Measurements from ENCODE around the gene DDX41.
"Not testable (repeated sequence)": the region's sequence is repeated elsewhere in the genome, so short reads cannot be mapped to it uniquely, and the experiment has no call there.

DDX41 gene

DNA sequence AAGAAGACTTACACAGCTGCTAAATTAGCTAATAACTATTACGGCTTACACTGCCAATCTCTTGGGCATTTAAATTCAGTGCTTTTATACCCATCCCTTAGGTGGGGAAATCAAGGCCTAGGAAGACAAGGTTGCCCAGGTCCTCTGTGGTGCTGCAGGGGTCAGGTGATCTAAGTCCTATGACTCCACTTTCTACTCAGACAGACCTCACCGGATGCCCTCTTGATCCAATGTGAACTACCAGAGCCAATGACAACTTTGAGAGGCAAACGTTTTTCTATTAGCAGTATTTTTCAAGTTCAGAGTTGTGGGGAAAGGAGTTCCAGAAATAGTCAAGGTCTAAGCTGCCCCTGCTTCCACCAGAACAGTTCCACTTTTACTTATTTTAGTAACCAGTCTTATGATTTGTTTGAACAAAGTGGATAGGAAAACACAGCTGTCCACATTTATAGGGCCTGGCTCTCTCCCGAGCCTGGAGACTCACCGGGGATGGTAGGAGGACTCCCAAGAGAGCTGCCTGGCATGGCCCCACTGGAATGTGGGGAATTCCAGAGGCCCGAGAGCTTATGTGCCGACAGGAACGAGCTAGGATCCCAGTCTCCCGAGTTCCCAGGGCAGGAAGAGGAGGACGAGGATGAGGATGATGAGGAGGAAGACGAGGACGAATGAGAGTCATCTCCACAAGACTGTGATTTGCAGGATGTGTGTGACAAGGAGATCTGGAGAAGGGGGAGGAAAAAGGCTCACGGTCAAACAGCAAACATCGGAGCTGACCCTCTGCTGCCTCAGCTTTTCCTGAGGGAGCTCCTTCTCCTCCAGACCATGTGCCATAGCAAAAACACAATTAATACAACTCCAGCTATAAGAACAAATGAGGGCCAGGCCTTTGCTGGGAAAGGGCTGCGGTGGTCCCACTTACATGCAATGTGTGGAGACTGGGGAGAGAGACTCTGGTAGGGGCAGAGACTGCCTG is 20.9 kb upstream of the DDX41 start:
- no peak for DNase-seq (ENCODE audit: low read depth)

DNA sequence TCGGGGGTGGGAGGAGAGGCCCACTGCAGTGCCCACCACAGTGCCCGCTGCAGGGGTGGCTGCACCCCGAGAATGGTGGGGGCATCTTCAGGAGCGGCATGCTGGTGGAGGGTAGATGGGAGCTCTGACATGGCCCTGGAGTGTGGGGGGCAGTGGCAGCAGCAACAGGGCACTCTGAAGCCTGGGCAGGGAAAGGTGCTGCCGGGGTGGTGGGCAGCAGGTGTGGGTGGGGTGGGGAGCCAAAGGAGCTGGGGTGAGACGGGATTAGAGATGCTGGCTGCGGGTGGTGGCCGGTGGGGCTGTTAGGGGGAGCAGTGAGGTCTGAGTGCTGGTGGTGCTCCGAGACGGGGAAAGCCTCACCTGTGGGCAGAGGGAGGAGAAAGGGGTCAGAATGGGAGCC is 19.6 kb upstream of the DDX41 start:
- DNase-seq (ENCODE audit: low read depth): no peak

DNA sequence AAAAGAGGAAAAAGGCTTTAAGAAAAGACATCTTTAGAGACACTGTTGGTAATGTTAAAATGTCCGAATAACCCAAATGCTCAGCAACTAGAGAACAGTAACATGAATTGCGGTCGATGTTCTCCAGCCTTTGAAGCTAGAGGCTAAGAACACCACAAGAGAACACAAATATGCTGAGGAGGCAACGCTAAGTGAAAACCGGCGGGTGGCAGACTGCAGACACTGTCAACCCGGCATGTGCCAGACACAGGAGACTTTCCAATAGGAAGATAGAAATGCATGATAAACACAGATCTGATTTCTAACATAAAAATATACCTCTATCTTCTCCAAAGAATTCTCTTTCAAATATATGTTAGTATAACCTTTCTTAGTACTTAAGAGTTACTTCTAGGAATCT is 18.4 kb upstream of the DDX41 start:
- no peak for DNase-seq (ENCODE audit: low read depth)

GRCh38 chr5:177534433-177534832 is 17.7 kb upstream of the DDX41 start:
- not testable (repeated sequence) for DNase-seq (ENCODE audit: low read depth)

DNA sequence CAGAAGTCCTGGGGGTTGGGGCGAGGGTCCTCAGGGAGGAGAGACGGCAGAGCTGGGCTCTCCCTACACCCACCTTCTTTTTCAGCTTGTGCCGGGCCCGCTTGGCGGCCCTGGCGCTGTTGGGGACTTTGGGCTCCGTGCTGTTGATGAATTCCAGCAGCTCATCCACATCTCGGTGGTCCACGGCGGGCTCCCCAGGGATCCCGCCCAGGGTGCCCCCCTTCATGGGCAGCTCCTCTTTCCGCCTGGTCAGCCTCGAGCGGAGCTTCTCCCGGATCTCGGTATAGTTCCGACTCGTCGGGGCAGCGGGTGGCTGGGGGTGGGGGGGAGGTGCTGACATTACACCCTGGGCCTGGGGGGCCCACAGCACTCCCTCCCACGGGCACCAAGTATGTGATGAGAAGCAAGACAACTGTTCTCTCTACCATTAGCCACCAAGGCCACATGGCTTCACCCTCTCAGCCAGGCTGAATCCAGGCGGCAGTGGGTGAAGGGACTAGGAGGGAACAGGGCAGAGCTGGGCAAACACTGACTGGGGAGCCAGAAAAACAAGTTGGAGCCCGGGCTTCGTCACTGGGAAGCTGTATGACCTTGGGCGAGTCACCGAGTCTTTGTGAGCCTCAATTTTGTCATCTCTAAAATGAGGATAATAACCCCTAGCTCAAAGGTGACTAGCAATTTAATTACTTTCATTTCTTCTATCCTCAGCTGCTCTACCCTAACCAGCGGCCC is 14.6 kb upstream of the DDX41 start:
- DNase-seq (ENCODE audit: low read depth): no peak

DNA sequence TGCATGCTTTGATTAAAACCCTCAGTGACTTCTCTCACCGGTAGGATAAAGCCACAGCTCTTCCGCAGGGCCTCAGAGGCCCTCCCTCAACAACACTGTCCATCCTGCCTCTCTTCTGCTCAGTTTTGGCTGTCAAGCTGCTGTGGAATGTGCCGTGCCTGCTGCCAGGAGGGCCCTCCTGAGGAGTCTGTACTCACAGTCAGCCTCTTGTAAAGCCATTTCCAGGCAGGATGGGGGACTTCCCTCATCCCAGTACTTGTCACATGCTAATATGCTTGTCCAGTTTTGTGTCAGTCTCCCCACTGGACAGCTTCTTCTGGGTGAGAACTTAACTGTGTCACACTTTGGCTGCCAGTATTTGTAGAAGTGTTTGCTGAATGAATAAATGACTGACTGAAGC is 13.9 kb upstream of the DDX41 start:
- DNase-seq (ENCODE audit: low read depth): no peak

DNA sequence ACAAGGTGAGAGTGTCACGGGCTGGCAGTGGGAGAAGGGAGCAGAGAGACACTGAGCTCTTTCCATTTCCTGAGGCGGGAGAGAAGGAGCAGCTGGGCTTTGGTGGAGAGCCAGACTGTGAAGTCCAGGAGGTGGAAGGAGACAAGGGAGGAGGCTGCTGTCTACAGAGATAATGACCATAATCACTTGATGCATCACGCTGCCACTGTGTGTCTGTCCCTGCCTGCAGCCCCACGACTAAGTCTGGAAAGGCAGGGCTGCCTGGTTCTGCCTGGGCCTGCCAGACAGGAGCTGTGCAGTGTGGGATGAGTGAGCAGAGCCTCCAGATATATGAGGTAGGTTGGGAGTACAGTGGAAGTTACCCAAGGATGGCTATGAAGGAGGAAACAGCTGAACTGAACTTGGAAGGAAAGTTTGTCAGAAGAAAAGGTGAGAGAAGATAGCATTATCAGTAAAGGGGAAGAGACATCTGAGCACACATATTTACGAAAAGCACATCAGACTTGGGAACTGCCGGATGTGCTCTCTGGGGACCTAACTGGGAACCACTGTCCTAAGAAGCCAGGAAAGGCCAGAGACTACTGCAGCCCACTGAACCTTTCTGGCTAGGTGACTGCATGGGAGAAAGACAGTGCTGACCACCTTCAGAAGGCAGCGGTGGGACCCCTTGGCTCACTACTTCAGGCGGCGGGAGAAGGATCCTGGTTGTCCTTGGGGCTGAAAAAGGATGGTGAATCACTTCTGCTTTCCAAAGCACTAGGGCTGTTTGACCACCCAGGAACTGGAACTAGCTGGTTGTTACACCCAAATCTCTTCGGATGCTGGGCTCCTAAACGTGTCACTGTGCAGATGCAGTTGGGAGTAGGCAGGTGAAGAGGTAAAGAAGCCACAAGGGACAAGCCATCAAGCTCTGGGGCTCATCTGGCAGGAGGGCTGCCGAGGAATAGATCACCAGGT is 12.8 kb upstream of the DDX41 start:
- DNase-seq (ENCODE audit: low read depth): no peak

DNA sequence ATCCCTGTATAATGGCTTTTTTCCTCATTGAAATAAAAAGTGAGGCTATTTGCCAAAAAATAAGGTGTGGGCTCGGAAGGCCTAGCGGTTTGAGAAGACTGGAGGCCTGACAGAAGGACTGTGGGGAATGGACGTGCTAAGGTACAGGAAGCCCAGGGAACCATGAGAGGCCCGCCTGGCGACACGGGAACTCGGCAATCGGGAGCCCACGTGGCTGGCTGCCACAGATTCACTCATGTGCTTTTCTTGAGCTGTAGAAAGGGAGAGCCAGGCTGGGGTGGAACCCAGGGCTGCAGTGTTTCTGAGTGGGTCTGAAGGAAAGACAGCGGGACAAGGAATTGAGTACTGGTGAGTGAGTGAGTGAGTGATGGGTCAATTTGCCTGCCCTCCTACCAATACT is 11.9 kb upstream of the DDX41 start:
- no peak for DNase-seq (ENCODE audit: low read depth)

GRCh38 chr5:177527595-177527994 is 10.8 kb upstream of the DDX41 start:
- no peak for DNase-seq (ENCODE audit: low read depth)

DNA sequence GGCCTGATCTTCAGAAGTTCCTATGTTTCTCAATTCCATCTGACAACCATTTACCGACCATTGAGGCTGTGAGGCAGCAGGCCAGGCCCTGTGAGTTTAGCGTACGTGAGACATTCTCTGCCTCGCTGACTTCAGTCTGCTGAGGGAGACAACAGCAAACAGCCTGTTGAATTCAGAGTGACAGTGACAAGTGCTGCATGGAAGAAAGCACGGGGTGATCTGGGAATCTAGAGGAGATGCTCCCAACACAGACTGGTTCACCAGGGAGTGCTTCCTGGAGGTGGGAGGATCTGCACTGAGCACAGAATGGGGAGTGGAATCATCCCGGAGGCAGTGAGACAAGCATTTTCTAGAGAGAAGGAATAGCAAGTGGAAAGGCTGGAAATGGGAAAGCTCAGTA is 10.0 kb upstream of the DDX41 start:
- DNase-seq (ENCODE audit: low read depth): no peak

GRCh38 chr5:177526191-177526590 is 9.4 kb upstream of the DDX41 start:
- DNase-seq (ENCODE audit: low read depth): no peak

DNA sequence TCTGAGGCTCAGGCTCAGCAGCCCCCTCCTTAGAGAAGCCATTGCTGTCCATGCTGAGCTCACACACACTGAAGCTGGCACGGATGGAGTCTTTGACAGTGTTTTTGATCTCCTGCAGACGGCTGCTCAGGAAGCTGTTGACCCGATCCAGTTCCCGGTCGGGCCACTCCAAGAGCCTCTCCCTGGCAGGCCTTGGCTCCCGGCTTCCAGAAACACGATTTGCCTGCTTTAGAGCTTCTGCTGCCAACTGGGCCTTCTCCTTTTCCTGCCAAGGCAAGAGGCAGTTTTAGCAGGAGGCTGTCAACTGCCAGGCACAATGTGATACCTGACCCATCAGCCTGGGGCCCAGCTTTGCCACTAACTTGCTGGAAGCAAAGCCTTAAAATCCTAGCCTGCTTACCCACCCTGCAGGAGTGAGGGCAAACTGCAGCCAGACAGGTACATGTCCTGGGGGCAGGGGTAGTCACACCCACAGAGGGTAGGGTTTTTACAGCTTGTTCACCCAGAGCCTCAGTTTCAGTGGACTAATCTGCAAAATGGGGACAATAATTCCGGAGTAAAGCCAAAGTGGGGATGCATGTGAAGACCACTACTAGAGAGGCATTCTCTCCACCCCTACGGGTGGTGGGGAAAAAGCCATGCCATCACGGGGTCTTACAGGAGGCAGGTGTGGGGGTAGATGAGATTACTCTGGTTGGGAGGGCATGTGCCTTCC is 8.3 kb upstream of the DDX41 start:
- no peak for DNase-seq (ENCODE audit: low read depth)

DNA sequence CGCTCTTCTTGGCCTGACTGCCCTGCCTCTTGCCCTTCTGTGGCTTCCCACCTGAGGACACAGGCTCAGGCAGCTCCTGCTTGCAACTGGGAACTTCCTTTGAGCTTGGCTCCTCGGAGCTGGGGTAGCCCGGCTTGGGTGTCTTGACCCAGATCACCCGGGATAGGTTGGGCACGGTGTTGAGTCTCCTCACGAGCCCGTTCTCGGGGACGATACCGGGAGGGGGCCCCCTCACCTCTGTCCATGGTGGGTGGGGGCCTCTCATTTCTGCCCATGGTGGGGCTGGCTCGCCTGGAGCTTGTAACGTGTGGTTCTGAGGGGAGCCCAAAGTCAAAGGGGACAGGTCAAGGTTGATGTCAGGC is 7.8 kb upstream of the DDX41 start:
- no peak for DNase-seq (ENCODE audit: low read depth)

GRCh38 chr5:177523711-177524538 is 7.2 kb upstream of the DDX41 start:
- DNase-seq (ENCODE audit: low read depth): no peak

GRCh38 chr5:177520916-177521513 is 4.3 kb upstream of the DDX41 start:
- no peak for DNase-seq (ENCODE audit: low read depth)

- no peak for DNase-seq (ENCODE audit: low read depth)
Measured at GRCh38 chr5:177520271-177520670, 3.5 kb upstream of the DDX41 start.

GRCh38 chr5:177519463-177520235 is 2.9 kb upstream of the DDX41 start:
- no peak for DNase-seq (ENCODE audit: low read depth)

- no peak for DNase-seq (ENCODE audit: low read depth)
Measured at GRCh38 chr5:177515580-177515979, 1.2 kb downstream of the DDX41 start.

GRCh38 chr5:177514541-177514940 is 2.2 kb downstream of the DDX41 start:
- DNase-seq (ENCODE audit: low read depth): no peak
